Right renal pelvis (tissue), 4 donors: ENCODE results near the gene OR4C46. TPM values are rescaled to one million over a fixed set of nuclear protein-coding genes. Genes with fewer than 3 reads are reported as not detected.
"Not testable (repeated sequence)": the region's sequence is repeated elsewhere in the genome, so short reads cannot be mapped to it uniquely, and the experiment has no call there.

Source experiments
- DNase-seq, 4 donors: peaks; one replicate each; pipeline ENCODE4 v3.0.0-alpha.2; 2013; ENCODE audit warnings: low read depth in 4 of 4, low spot score in 3 of 4, missing footprints in 1 of 4
- polyA plus RNA-seq, 4 donors: library from polyadenylated mRNA; unstranded; fragments of 120-200 nt; gene quantifications; one replicate each; pipeline ENCODE4 v1.2.1, GENCODE V29; 2013; ENCODE audit not compliant: insufficient read length in 4 of 4

OR4C46 gene
- polyA plus RNA-seq: not detected

GRCh38 chr11:54603898-54604297 is at the start of gene OR4C46:
Gene OR4C46 (minus strand): TSS chr11:54603998. CDS start chr11:54603998, 0 bp downstream.
- DNase-seq: no peak

GRCh38 chr11:54645606-54646005 is 41.8 kb upstream of the OR4C46 start:
- DNase-seq: not testable (repeated sequence)

- DNase-seq: not testable (repeated sequence)
Observed at GRCh38 chr11:54561439-54561838, 42.4 kb downstream of the OR4C46 start.

GRCh38 chr11:54558919-54559318 is 44.9 kb downstream of the OR4C46 start:
- DNase-seq: no peak

GRCh38 chr11:54558407-54558806 is 45.4 kb downstream of the OR4C46 start:
- no peak for DNase-seq

Other genes starting within 250 kb of the OR4C46 start
- gene OR4A5, start 102.8 kb upstream of the OR4C46 start, polyA plus RNA-seq: not detected